LNCAP (cell line): ENCODE measurements around the gene CLIC4.
A peak's percentile ranks its signal among the peaks of the same experiment; 100 is the strongest.

ENCODE experiments used
- CTCF ChIP-seq: fragments of 450-650 bp; IDR thresholded peaks from 2 replicates; pipeline ENCODE4 v1.5.1; 2017; ENCODE audit warnings: mild to moderate bottlenecking

The CLIC4 gene

GRCh38 chr1:24860841-24861240, 115.6 kb downstream of the CLIC4 start:
- TF ChIP-seq CTCF: no peak

GRCh38 chr1:24861821-24862727, 116.8 kb downstream of the CLIC4 start:
- peak; percentile 10; the same call in 1 of the 2 replicates for TF ChIP-seq CTCF

- TF ChIP-seq CTCF: no peak
Observed at GRCh38 chr1:24862775-24863483, 117.7 kb downstream of the CLIC4 start.

- TF ChIP-seq CTCF: no peak
Observed at GRCh38 chr1:24864370-24864777, 119.1 kb downstream of the CLIC4 start.

GRCh38 chr1:24865168-24865567, 119.9 kb downstream of the CLIC4 start:
- TF ChIP-seq CTCF: no peak

GRCh38 chr1:24865587-24865986, 120.3 kb downstream of the CLIC4 start:
- no peak for TF ChIP-seq CTCF

- TF ChIP-seq CTCF: no peak
Observed at GRCh38 chr1:24866211-24867083, 121.2 kb downstream of the CLIC4 start.
